Fibroblast of peridontal ligament (primary cell): ENCODE measurements around the gene SYTL5.
"Not testable (repeated sequence)": the region's sequence is repeated elsewhere in the genome, so short reads cannot be mapped to it uniquely, and the experiment has no call there.

ENCODE experiments used
- DNase-seq: peaks from one replicate; pipeline ENCODE4 v3.0.0-alpha.2; 2010; ENCODE audit errors: extremely low read depth

SYTL5 gene

GRCh38 chrX:38006291-38006690, at the start of gene SYTL5:
TSS of gene SYTL5 (plus strand) at chrX:38006553. CDS start at chrX:38033890, 27,337 bp downstream.
- no peak for DNase-seq

GRCh38 chrX:37958525-37959211, 47.7 kb upstream of the SYTL5 start:
- peak; percentile 54 for DNase-seq

- DNase-seq, result no peak
These were observed 46.9 kb upstream of the SYTL5 start for GRCh38 chrX:37959212-37960021.

GRCh38 chrX:37961118-37961517, 45.2 kb upstream of the SYTL5 start:
- DNase-seq, result no peak

DNA sequence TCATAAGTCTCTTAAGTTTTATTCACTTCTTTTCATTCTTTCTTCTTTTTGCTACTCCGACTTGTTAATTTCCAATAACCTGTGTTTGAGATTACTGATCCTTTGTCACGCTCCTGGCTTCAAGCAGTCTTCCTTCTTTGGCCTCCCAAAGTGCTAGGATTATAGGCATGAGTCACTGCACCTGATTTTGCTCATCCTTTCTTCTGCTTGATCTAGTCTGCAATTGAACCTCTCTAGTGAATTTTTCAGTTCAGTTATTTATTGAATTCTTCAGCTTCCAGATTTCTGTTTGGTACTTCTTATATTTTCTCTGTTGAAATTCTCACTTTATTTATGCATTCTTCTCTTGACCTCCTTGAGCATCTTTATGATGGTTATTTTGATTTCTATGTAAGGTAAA, 38.6 kb upstream of the SYTL5 start:
- DNase-seq, result no peak

DNA sequence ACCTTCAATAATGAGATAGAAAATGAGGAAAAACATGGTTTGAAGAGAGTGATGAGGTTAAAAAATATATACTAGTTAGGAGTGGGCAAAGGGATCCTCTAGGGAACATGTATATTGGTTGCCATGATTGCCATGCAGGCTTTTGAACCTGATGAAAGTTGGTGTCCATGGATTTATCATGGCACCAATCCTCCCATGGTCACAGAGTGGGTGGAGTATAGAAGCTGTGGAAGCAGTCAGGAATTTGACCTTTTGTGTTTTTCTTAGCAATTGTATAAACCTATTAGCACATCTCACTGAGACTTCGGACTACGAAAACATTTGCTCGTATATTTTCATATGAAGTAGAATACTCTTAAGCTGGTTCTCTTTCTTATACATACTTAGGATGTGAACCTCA, 30.9 kb upstream of the SYTL5 start:
- no peak for DNase-seq

DNA sequence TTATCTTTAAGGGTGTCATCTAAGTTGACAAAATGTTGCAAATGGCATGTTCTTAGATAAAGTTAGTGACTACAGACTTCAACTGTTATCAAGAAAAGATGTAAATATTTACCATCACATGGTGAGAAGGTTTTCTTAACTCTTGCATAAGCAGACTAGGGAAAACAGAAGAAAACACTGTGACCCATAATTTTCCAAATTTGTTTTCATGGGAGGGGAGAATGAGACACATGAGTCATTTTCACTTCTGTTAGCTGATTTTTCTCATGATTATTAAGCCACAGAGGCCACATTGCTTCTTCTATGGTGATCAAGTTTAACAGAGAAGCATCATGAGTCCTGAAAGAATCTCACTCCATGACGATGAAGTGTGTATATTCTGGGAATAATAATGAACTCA, 30.2 kb upstream of the SYTL5 start:
- DNase-seq, result no peak

GRCh38 chrX:37984880-37985279, 21.5 kb upstream of the SYTL5 start:
- no peak for DNase-seq

GRCh38 chrX:37986893-37987292, 19.5 kb upstream of the SYTL5 start:
- DNase-seq, result peak; percentile 55

DNA sequence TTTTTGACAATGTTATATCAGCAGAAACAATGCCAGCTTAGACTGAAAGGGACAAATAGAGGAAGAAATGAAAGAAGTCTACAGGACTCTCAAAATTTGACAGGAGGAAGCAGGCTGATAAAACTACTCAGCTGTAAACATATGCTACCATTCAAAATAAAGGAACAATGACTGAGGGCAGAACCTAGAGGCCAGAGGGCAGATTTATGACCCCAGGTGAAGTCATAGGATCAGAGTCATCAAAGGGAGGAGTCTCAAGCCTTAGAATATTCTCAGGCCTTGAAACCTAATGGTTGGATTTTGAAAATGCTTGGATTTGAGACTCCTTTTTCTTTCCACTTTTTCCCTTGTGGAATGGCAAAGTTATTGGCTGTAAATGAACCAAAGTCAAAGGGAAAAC, 17.0 kb upstream of the SYTL5 start:
- no peak for DNase-seq

- DNase-seq, result not testable (repeated sequence)
These were observed 15.1 kb upstream of the SYTL5 start for GRCh38 chrX:37991303-37991702.

GRCh38 chrX:37993176-37993575, 13.2 kb upstream of the SYTL5 start:
- DNase-seq, result no peak

- no peak for DNase-seq
These were observed 12.3 kb upstream of the SYTL5 start for GRCh38 chrX:37993837-37994619.

GRCh38 chrX:37995428-37995827, 10.9 kb upstream of the SYTL5 start:
- DNase-seq, result no peak

GRCh38 chrX:37997096-37997495, 9.3 kb upstream of the SYTL5 start:
- DNase-seq, result no peak

- peak; percentile 57 for DNase-seq
These were observed 7.6 kb upstream of the SYTL5 start for GRCh38 chrX:37998586-37999262.

DNA sequence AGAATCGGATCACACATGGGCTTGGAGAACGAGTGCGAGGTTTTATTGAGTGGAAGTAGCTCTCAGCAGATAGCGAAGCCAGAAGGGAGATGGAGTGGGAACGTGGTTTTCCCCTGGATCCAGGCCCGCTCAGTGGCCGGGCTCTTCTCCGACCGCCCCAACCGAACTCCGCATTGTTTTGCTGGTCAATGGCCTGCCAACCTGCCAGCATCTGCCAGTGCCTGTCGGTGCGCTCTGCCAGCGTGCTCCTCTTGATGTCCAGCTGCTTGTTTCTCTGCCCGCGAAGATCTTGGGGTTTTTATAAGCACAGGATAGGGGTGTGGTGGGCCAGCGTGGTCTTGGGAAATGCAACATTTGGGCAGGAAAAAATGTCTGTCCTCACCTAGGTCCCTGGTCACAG, 5.6 kb upstream of the SYTL5 start:
- DNase-seq, result no peak

- no peak for DNase-seq
These were observed 2.3 kb upstream of the SYTL5 start for GRCh38 chrX:38004046-38004445.

GRCh38 chrX:38006778-38007177, 425 bp downstream of the SYTL5 start:
- DNase-seq, result no peak

GRCh38 chrX:38008658-38009057, 2.3 kb downstream of the SYTL5 start:
- DNase-seq, result no peak

- no peak for DNase-seq
These were observed 3.3 kb downstream of the SYTL5 start for GRCh38 chrX:38009641-38010040.
